Right lobe of liver (tissue), 4 donors: ENCODE measurements around the gene PIGR.

ENCODE experiments used
- POLR2A ChIP-seq: fragments of 450-650 bp; IDR thresholded peaks from one replicate; pipeline ENCODE4 v1.6.1; 2017; ENCODE audit warnings: antibody characterized with exemption, mild to moderate bottlenecking
- TF ChIP-seq, protein P1 (sequence below), 4 donors: fragments of 200-600 bp in 3 of 4; fragments of 450-650 bp in 1 of 4; IDR thresholded peaks; one replicate each; pipeline versions ENCODE4 v1.5.1 to v1.8.0; 2016 to 2022; ENCODE audit warnings: antibody characterized with exemption in 4 of 4, mild to moderate bottlenecking in 2 of 4
- donor health status: DM: no; HTN: no; CAD: no.
- donor health status: DM: no; HTN: no; CAD: no.
- donor health status: DM: no; HTN: yes; CAD: no.

- no peak for TF ChIP-seq POLR2A
- TF ChIP-seq, protein P1, sequence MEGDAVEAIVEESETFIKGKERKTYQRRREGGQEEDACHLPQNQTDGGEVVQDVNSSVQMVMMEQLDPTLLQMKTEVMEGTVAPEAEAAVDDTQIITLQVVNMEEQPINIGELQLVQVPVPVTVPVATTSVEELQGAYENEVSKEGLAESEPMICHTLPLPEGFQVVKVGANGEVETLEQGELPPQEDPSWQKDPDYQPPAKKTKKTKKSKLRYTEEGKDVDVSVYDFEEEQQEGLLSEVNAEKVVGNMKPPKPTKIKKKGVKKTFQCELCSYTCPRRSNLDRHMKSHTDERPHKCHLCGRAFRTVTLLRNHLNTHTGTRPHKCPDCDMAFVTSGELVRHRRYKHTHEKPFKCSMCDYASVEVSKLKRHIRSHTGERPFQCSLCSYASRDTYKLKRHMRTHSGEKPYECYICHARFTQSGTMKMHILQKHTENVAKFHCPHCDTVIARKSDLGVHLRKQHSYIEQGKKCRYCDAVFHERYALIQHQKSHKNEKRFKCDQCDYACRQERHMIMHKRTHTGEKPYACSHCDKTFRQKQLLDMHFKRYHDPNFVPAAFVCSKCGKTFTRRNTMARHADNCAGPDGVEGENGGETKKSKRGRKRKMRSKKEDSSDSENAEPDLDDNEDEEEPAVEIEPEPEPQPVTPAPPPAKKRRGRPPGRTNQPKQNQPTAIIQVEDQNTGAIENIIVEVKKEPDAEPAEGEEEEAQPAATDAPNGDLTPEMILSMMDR (IDR thresholded peaks at IDR 0.05), result no peak
Observed at GRCh38 chr1:206924592-206925105, 21.6 kb downstream of the PIGR start.
